HepG2 (cell line): ENCODE results near the gene NFRKB. TPM values are rescaled to one million over a fixed set of nuclear protein-coding genes. Genes with fewer than 3 reads are reported as not detected.

Source experiments
- ATAC-seq: fragments of 200-7000 bp; cut with Tn5 transposase; 3 replicates; pipeline ENCODE4 v1.9.1; 2020; ENCODE audit warnings: mild to moderate bottlenecking, moderate library complexity
- BruUV-seq: library from RNA; stranded (reverse); fragments of 400-500 nt; replicated peaks from 2 replicates; lab custom pipeline; 2021; lab: Mats Ljungman, UMichigan
- CTCF ChIA-PET: fragments of 300-600 bp; formaldehyde crosslinking; extraction: SDS; loops from one replicate; lab custom pipeline; 2021; ENCODE audit warnings: low total read pairs, inconsistent platforms, low intra/inter-chr PET ratio; lab: Yijun Ruan, JAX
- POLR2A ChIA-PET: fragments of 350-600 bp; sonication (Branson Sonifier 250); formaldehyde crosslinking; loops from one replicate; lab custom pipeline; 2020; ENCODE audit warnings: antibody characterized with exemption, inconsistent platforms; lab: Yijun Ruan, JAX
- DNase-seq: peaks from one replicate; pipeline ENCODE4 v3.0.0-alpha.2; 2015; ENCODE audit warnings: low spot score
- FAIRE-seq: peaks from 3 replicates; lab custom pipeline; 2011; peaks lifted over from hg19 to GRCh38; lab: Jason Lieb, UNC
- H2AFZ ChIP-seq: one replicate; pipeline ENCODE4 v1.6.1; 2011; ENCODE audit warnings: low read length, inconsistent platforms
- H3K27ac ChIP-seq: fragments of 300-600 bp; 3 replicates; pipeline ENCODE4 v1.8.0; 2011; ENCODE audit warnings: mixed run types, mild to moderate bottlenecking, mixed read lengths, low read length, inconsistent platforms; ENCODE audit not compliant: insufficient read depth; ENCODE audit errors: extremely low read length
- H3K27me3 ChIP-seq, 2 experiments: fragments of 200-600 bp in 1 of 2; 2 replicates in 1 of 2; 3 replicates in 1 of 2; pipeline versions ENCODE4 v1.6.0 to v1.8.0; 2011; ENCODE audit warnings: low read length in 2 of 2, mild to moderate bottlenecking in 2 of 2, moderate library complexity in 2 of 2, inconsistent platforms in 1 of 2; ENCODE audit not compliant: insufficient read depth in 2 of 2, control insufficient read depth in 1 of 2
- H3K36me3 ChIP-seq, 2 experiments: fragments of 200-600 bp in 1 of 2; replicated peaks in 1 of 2; 2 replicates in 1 of 2; 3 replicates in 1 of 2; pipeline versions ENCODE4 v1.5.1 to v1.8.0; 2011; ENCODE audit warnings: low read length in 2 of 2, inconsistent platforms in 1 of 2; ENCODE audit not compliant: insufficient read depth in 2 of 2, control insufficient read depth in 1 of 2
- H3K4me1 ChIP-seq: 2 replicates; pipeline ENCODE4 v1.5.1; 2012; ENCODE audit warnings: low read length, inconsistent platforms; ENCODE audit not compliant: insufficient read depth
- H3K4me2 ChIP-seq: 2 replicates; pipeline ENCODE4 v1.6.0; 2011; ENCODE audit warnings: low read depth, low read length, inconsistent platforms
- H3K4me3 ChIP-seq, 3 experiments: fragments of 200-600 bp in 1 of 3; sonication (generic), shearing (Covaris generic) in 1 of 3; replicated peaks in 1 of 3; 2 replicates each; pipeline ENCODE4 v1.5.1; 2011 to 2016; ENCODE audit warnings: low read length in 3 of 3, inconsistent platforms in 2 of 3, low read depth in 2 of 3, mild to moderate bottlenecking in 2 of 3, control low read depth in 1 of 3, mixed read lengths in 1 of 3; ENCODE audit not compliant: insufficient read depth in 1 of 3
- H3K79me2 ChIP-seq: one replicate; pipeline ENCODE4 v1.6.1; 2011; ENCODE audit warnings: low read length, inconsistent platforms; ENCODE audit not compliant: insufficient read depth
- H3K9ac ChIP-seq: 2 replicates; pipeline ENCODE4 v1.6.0; 2011; ENCODE audit warnings: mild to moderate bottlenecking, low read depth, low read length, inconsistent platforms; ENCODE audit not compliant: insufficient read depth
- H3K9me3 ChIP-seq: 2 replicates; pipeline ENCODE4 v1.5.1; 2012; ENCODE audit warnings: mild to moderate bottlenecking, low read length
- H4K20me1 ChIP-seq: 2 replicates; pipeline ENCODE4 v1.6.0; 2011; ENCODE audit warnings: inconsistent platforms, mild to moderate bottlenecking, low read length, moderate library complexity; ENCODE audit not compliant: insufficient read depth
- ATF7-NPFF ChIP-seq: sonication (generic); formaldehyde crosslinking; IDR thresholded peaks from 2 replicates; pipeline ENCODE4 v1.8.1; 2023; ENCODE audit warnings: mild to moderate bottlenecking, low read depth, missing genetic modification reagents, moderate library complexity
- HIVEP1 ChIP-seq: sonication (generic); formaldehyde crosslinking; IDR thresholded peaks from 2 replicates; pipeline ENCODE4 v1.4.0; 2020; ENCODE audit warnings: mild to moderate bottlenecking, missing genetic modification reagents
- ONECUT2 ChIP-seq: sonication (generic); formaldehyde crosslinking; IDR thresholded peaks from 2 replicates; pipeline ENCODE4 v1.4.0; 2020; ENCODE audit warnings: missing genetic modification reagents
- PAXIP1 ChIP-seq: sonication (generic); formaldehyde crosslinking; conservative IDR thresholded peaks from 2 replicates; pipeline ENCODE4 v1.4.0; 2020; ENCODE audit warnings: mild to moderate bottlenecking, missing genetic modification reagents, moderate library complexity
- SIN3B ChIP-seq: fragments of 150-350 bp; IDR thresholded peaks from 2 replicates; pipeline ENCODE4 v1.6.1; 2014; ENCODE audit warnings: low read length
- ZFP37 ChIP-seq: sonication (generic); formaldehyde crosslinking; IDR thresholded peaks from 2 replicates; pipeline ENCODE4 v1.4.0; 2020; ENCODE audit warnings: missing genetic modification reagents, borderline replicate concordance
- ZFP82 ChIP-seq: sonication (generic); formaldehyde crosslinking; IDR thresholded peaks from 2 replicates; pipeline ENCODE4 v1.5.1; 2020; ENCODE audit warnings: mild to moderate bottlenecking, missing genetic modification reagents, borderline replicate concordance
- ZNF577 ChIP-seq: sonication (generic); formaldehyde crosslinking; IDR thresholded peaks from 2 replicates; pipeline ENCODE4 v1.4.0; 2020; ENCODE audit warnings: mild to moderate bottlenecking, low read depth, missing genetic modification reagents, borderline replicate concordance
- ZNF644 ChIP-seq: IDR thresholded peaks from 2 replicates; pipeline ENCODE4 v1.6.1; 2016; ENCODE audit warnings: low read depth
- ZNF737 ChIP-seq: sonication (generic); formaldehyde crosslinking; IDR thresholded peaks from 2 replicates; pipeline ENCODE4 v1.5.0; 2020; ENCODE audit warnings: missing genetic modification reagents, mild to moderate bottlenecking, borderline replicate concordance
- WGBS: methylation state at CpG from one replicate; pipeline ENCODE4 v1.1.6; 2017; ENCODE audit warnings: low lambda C conversion rate; 5-methylcytosine and 5-hydroxymethylcytosine counted together
- in situ Hi-C: cut with HindIII; loops from 2 replicates; pipeline ENCODE4 v1.10.0; 2017; ENCODE audit warnings: low pct_unique_long_range_greater_than_20kb; ENCODE audit not compliant: extremely low pct_ligation_motif_present
- intact Hi-C: fragments of 100-400 bp; cut with micrococcal nuclease; formaldehyde crosslinking; loops from one replicate; pipeline ENCODE4 v1.10.0; 2022; ENCODE audit not compliant: unreplicated experiment
- polyA plus RNA-seq, 8 experiments: library from polyadenylated mRNA; depleted of rRNA in 3 of 8; stranded (reverse) in 7 of 8; unstranded in 1 of 8; fragments of >200 nt; fragmentation: Illumina TruSeq in 4 of 8; extraction: Trizol in 4 of 8; gene quantifications; 2 replicates each; pipeline versions ENCODE4 v1.2.1 to v1.2.3, GENCODE V29; 2011 to 2016; ENCODE audit warnings: low read depth in 4 of 8, missing spikeins in 1 of 8, mixed read lengths in 1 of 8; ENCODE audit not compliant: insufficient read depth in 1 of 8
- total RNA-seq, 5 experiments: library from RNA; depleted of rRNA; stranded (reverse); fragments of >200 nt; fragmentation: Illumina TruSeq; extraction: Trizol; gene quantifications; 2 replicates each; pipeline ENCODE4 v1.2.3, GENCODE V29; 2016; ENCODE audit warnings: low read depth in 1 of 5
- TF ChIP-seq, protein P1 (sequence below): sonication (generic); formaldehyde crosslinking; conservative IDR thresholded peaks from 2 replicates; pipeline ENCODE4 v1.8.0; 2022; ENCODE audit warnings: low read depth, missing genetic modification reagents

The NFRKB gene
- total and polyA plus RNA-seq, 2 of the 13 experiments (the other 11 are each of a cell fraction or from before 2014, with no cell fraction given): 22.9 to 23.7 TPM

DNA sequence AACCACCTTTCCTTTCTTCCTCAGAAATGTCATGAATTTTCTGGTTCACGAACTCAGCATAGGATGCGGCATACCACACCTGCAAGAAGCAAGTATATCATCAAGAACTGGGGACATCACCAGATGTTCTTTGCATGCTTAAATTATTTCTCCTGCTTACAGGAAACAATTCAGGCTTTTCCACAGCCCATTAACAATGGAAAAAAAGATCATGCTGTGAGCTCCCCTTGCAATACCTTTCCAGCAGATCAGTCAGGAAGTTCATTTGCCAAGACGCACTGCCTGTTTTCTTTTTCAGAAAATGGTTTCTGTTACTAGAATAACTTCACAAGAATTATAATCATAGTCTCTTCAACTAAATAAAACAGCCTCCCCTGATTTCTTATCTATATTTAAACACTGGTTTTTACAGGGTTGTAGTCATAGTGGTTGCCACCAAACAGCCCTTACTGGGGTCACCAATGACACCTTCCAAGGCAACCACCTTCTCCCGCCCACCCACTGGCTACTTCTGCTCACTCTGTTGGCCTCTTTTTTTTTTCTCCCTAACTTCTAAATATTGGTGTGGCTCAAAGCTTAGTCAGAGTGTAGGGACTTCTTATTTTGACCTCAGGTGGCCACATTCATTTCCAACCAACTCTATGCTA lies 42.3 kb upstream of the NFRKB start:
- no peak overlapping the region for H2AFZ ChIP-seq
- H3K27me3 ChIP-seq: no peaks in the 10 kb centered on the region
- ChIA-PET CTCF (no interaction called here), POLR2A (no interaction called here)
- TF ChIP-seq, protein P1, sequence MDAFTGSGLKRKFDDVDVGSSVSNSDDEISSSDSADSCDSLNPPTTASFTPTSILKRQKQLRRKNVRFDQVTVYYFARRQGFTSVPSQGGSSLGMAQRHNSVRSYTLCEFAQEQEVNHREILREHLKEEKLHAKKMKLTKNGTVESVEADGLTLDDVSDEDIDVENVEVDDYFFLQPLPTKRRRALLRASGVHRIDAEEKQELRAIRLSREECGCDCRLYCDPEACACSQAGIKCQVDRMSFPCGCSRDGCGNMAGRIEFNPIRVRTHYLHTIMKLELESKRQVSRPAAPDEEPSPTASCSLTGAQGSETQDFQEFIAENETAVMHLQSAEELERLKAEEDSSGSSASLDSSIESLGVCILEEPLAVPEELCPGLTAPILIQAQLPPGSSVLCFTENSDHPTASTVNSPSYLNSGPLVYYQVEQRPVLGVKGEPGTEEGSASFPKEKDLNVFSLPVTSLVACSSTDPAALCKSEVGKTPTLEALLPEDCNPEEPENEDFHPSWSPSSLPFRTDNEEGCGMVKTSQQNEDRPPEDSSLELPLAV: no peak
- FAIRE-seq (no peak), DNase-seq (no peak), ATAC-seq (no peak)
- H3K27ac ChIP-seq: no peak overlapping the region
- peaks cover 5% of the 10 kb centered on the region for H3K4me1 ChIP-seq
- H3K79me2 ChIP-seq: no peaks in the 10 kb centered on the region
- peaks cover 0 to 16% of the 10 kb centered on the region in 2 experiments; a peak in 4 of 5 replicates for H3K36me3 ChIP-seq
- H3K4me2 ChIP-seq: no peak overlapping the region
- H3K9me3 ChIP-seq: no peaks in the 10 kb centered on the region
- no peak overlapping the region for H3K4me3 ChIP-seq
- intact Hi-C loops (loop anchor here (1.0 kb wide), 1 partner anchor 22 kb away; no protein-coding TSS in a partner anchor), in situ Hi-C loops (no loop called here)
- no peaks in the 10 kb centered on the region for H4K20me1 ChIP-seq
- WGBS: over 99% methylated on average over 4 of the region's 4 CpGs
- no TSS peak for BruUV-seq
- H3K9ac ChIP-seq: no peak overlapping the region

- intact Hi-C loops (no loop called here), in situ Hi-C loops (no loop called here)
- Histone ChIP-seq H2AFZ (no peak overlapping the region), H3K27ac (no peak overlapping the region), H3K4me1 (no peaks in the 10 kb centered on the region), H3K27me3 (no peaks in the 10 kb centered on the region), H3K4me2 (no peak overlapping the region), H3K4me3 (no peak overlapping the region), H3K9me3 (no peaks in the 10 kb centered on the region), H3K79me2 (no peaks in the 10 kb centered on the region), H3K9ac (no peak overlapping the region), H3K36me3 (peaks cover 0 to 11% of the 10 kb centered on the region in 2 experiments), H4K20me1 (no peaks in the 10 kb centered on the region)
- no TSS peak for BruUV-seq
- FAIRE-seq (no peak), DNase-seq (no peak), ATAC-seq (no peak)
- 93% methylated on average over 3 of the region's 3 CpGs for WGBS
- no peak for TF ChIP-seq SIN3B
- TF ChIP-seq ZFP37 (CRISPR knock-in tag): no peak
- no peak for TF ChIP-seq ZFP82
- no peak for TF ChIP-seq ZNF644
- TF ChIP-seq ONECUT2 (CRISPR knock-in tag): no peak
- no peak for TF ChIP-seq PAXIP1
- no peak for TF ChIP-seq ZNF737 (CRISPR knock-in tag)
- TF ChIP-seq HIVEP1 (CRISPR knock-in tag): no peak
- no peak for TF ChIP-seq ZNF577 (CRISPR knock-in tag)
- TF ChIP-seq ATF7-NPFF (CRISPR knock-in tag): no peak
- POLR2A ChIA-PET: no interaction called here
- CTCF ChIA-PET: no interaction called here
Measured at GRCh38 chr11:129935723-129936122, 40.3 kb upstream of the NFRKB start.
